ENCODE data around the gene APOE. TPM values are rescaled to one million over a fixed set of nuclear protein-coding genes. Genes with fewer than 3 reads are reported as not detected.

APOE gene
- total and polyA plus RNA-seq, 9 of the 15 experiments (the other 6 are each of a cell fraction or from before 2014, with no cell fraction given): 0.14 to 180 (median 58.1) TPM; not detected in 1

DNA sequence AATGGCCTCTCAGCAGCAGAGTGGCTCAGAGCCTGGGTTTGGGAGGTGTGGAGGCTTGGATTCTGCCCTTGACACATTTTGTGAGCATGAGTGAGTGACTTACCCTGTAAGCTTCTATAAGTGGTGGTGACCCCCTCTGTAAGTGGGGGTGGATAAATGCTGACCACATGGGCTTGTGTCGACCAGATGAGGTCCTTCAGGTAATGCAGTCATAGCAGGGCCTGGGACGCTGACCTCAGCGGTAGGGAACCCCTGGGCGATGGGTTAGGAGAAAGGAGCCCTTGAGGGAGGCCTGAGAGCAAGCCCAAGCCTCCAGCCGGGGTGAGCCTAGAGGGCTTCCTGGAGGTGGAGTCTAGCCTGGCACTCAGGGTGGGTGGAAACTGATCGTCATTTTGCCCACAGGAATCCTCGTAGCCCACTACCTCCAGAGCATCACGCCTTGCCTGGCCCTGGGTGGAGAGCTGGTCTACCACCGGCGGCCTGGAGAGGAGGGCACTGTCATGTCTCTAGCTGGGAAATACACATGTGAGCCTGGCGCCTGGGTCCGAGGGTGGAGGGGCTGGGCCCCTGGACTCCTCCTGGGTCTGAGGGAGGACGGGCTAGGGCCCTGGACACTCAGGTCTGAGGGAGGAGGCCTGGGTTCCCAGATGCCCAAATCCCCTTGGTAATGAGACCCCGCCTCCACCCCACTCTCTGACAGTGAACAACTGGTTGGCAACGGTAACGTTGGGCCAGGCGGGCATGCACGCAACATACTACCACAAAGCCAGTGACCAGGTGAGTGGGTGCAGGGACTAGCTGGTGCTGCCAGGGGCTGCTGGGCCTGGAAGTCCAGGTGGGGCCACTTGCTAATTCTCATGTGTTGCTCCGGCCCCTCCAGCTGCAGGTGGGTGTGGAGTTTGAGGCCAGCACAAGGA, 5.0 kb upstream of the APOE start (continued):
- TF ChIP-seq TSHZ1 (CRISPR knock-in tag; IDR thresholded peaks at IDR 0.05): no peak
- TF ChIP-seq MTA1 (IDR thresholded peaks at IDR 0.05; ENCODE audit: borderline replicate concordance): no peak

DNA sequence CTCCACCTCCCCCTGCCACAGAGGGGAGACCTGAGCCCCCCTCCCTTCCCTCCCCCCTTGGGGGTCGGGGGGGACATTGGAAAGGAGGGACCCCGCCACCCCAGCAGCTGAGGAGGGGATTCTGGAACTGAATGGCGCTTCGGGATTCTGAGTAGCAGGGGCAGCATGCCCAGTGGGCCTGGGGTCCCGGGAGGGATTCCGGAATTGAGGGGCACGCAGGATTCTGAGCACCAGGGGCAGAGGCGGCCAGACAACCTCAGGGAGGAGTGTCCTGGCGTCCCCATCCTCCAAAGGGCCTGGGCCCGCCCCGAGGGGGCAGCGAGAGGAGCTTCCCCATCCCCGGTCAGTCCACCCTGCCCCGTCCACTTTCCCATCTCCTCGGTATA, 2.4 kb upstream of the APOE start:
- Histone ChIP-seq H3K36me3 (ENCODE audit: control insufficient read depth, insufficient read depth, low read length) (peaks cover 68% of the 10 kb centered on the region; the same call in 2 of the 3 replicates), H3K27me3 (ENCODE audit: control insufficient read depth in 2 of 2, insufficient read depth in 2 of 2, low read length in 2 of 2) (no peaks in the 10 kb centered on the region), H3K27ac (ENCODE audit: extremely low read depth, low read depth, low read length) (no peak overlapping the region), H2AFZ (ENCODE audit: low read depth, low read length) (no peak overlapping the region), H3K4me1 (replicated peaks in 1 of 2; ENCODE audit: control insufficient read depth in 2 of 2, insufficient read depth in 2 of 2, low read length in 2 of 2) (peaks cover 20 to 60% of the 10 kb centered on the region in 2 experiments; a peak in 4 of 5 replicates), H4K20me1 (replicated peaks; ENCODE audit: control insufficient read depth, insufficient read depth, low read length) (0 out of 2 replicates have a peak, but pooled peaks cover 3% of the 10 kb centered on the region), H3K9me1 (ENCODE audit: control insufficient read depth, insufficient read depth, low read length) (no peaks in the 10 kb centered on the region), H3K4me2 (ENCODE audit: insufficient read depth, low read length) (no peak overlapping the region), H3K79me2 (ENCODE audit: control insufficient read depth, insufficient read depth, low read length) (peaks cover under 1% of the 10 kb centered on the region; the same call in 2 of the 3 replicates), H3K9me3 (replicated peaks; ENCODE audit: control insufficient read depth, insufficient read depth, low read depth, low read length) (no peaks in the 10 kb centered on the region), H3K9ac (ENCODE audit: insufficient read depth in 1 of 2, low read depth in 2 of 2, low read length in 2 of 2) (0 out of 4 replicates have a peak overlapping the region, but pooled peaks of 1 of the 2 experiments have one; percentile 1), H3K4me3 (no peak overlapping the region)
- CTCF ChIA-PET (ENCODE audit: low intra/inter-chr PET ratio): interaction anchor here (0.7 to 2.1 kb wide), 4 partner anchors 46 to 156 kb away, joined by 3 to 27 read pairs (median 5); partner anchors contain the start of gene CLPTM1
- intact Hi-C loops (cut with micrococcal nuclease) (loop anchor here (1.0 to 5.0 kb wide), 2 partner anchors 48 to 154 kb away; no protein-coding TSS in a partner anchor), in situ Hi-C loops (cut with MboI) (no loop called here)
- 73% methylated on average over 8 of the region's 15 CpGs for WGBS (ENCODE audit: insufficient coverage, low coverage, missing lambda C conversion rate)
- FAIRE-seq: no peak
- no peak for TF ChIP-seq ZNF57 (CRISPR knock-in tag; IDR thresholded peaks at IDR 0.05)
- no peak for TF ChIP-seq DPF2 (IDR thresholded peaks at IDR 0.05)
- no peak for TF ChIP-seq RAD51 (IDR thresholded peaks at IDR 0.05; ENCODE audit: borderline replicate concordance, low read depth)
- TF ChIP-seq RBFOX2 (IDR thresholded peaks at IDR 0.05; ENCODE audit: low read depth, low read length): peak; percentile 50
- TF ChIP-seq, protein P1, sequence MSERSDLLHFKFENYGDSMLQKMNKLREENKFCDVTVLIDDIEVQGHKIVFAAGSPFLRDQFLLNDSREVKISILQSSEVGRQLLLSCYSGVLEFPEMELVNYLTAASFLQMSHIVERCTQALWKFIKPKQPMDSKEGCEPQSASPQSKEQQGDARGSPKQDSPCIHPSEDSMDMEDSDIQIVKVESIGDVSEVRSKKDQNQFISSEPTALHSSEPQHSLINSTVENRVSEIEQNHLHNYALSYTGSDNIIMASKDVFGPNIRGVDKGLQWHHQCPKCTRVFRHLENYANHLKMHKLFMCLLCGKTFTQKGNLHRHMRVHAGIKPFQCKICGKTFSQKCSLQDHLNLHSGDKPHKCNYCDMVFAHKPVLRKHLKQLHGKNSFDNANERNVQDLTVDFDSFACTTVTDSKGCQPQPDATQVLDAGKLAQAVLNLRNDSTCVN (CRISPR knock-in tag; IDR thresholded peaks at IDR 0.05): no peak
- TF ChIP-seq POLR2G (IDR thresholded peaks at IDR 0.05; ENCODE audit: low read depth, low read length): peak; percentile 60
- TF ChIP-seq FOS (IDR thresholded peaks at IDR 0.05; ENCODE audit: extremely low read depth, insufficient read length): no peak
- TF ChIP-seq XRCC5 (IDR thresholded peaks at IDR 0.05; ENCODE audit: low read depth, low read length): no peak
- no peak for TF ChIP-seq ZNF696 (CRISPR knock-in tag; conservative IDR thresholded peaks at IDR 0.05)
- TF ChIP-seq ZNF449 (CRISPR knock-in tag; IDR thresholded peaks at IDR 0.05): no peak
- no peak for ATAC-seq
- POLR2A ChIA-PET: interaction anchor here (1.1 to 1.7 kb wide), 3 partner anchors 8 to 13 kb away, joined by 3 to 4 read pairs (median 4); no protein-coding TSS in a partner anchor
- no peak for DNase-seq (ENCODE audit: extremely low read depth in 1 of 4, low spot score in 3 of 4)
- TSS peak; percentile 68 for BruUV-seq (replicated peaks)
